HL-60 (cell line): Measurements from ENCODE around the gene GTF3C1.

Source experiments
- DNase-seq, 2 experiments: peaks; one replicate each; pipeline ENCODE4 v3.0.0-alpha.2; 2010 to 2020; ENCODE audit warnings: low read depth in 1 of 2, low spot score in 1 of 2
- H3K27ac ChIP-seq: fragments of 250-450 bp; sonication (Bioruptor Pico); replicated peaks from 2 replicates; pipeline ENCODE4 v1.5.1; 2020; ENCODE audit warnings: mild to moderate bottlenecking, moderate library complexity
- H3K27me3 ChIP-seq: fragments of 250-450 bp; sonication (Bioruptor Pico); 2 replicates; pipeline ENCODE4 v1.5.1; 2021; ENCODE audit warnings: mild to moderate bottlenecking, moderate library complexity; ENCODE audit not compliant: insufficient read depth, poor library complexity, severe bottlenecking
- H3K4me3 ChIP-seq: replicated peaks from 2 replicates; pipeline ENCODE4 v1.5.1; 2011; ENCODE audit warnings: mild to moderate bottlenecking, control low read depth, low read length; ENCODE audit not compliant: insufficient read depth
- GABPA ChIP-seq: IDR thresholded peaks from 2 replicates; pipeline ENCODE4 v1.6.1; 2012; ENCODE audit warnings: low read depth
- POLR2AphosphoS5 ChIP-seq: IDR thresholded peaks from 2 replicates; pipeline ENCODE4 v1.6.1; 2012; ENCODE audit warnings: low read depth
- SPI1 ChIP-seq: IDR thresholded peaks from 2 replicates; pipeline ENCODE4 v1.6.1; 2012; ENCODE audit warnings: low read depth, mild to moderate bottlenecking, borderline replicate concordance
- TF ChIP-seq, protein P1 (sequence below): IDR thresholded peaks from one replicate; pipeline ENCODE4 v1.5.1; 2011; ENCODE audit warnings: low read length, control low read depth, inconsistent platforms; ENCODE audit not compliant: insufficient read depth
- TF ChIP-seq, protein P2 (sequence below): IDR thresholded peaks from 2 replicates; pipeline ENCODE4 v1.6.1; 2012; ENCODE audit warnings: low read depth; ENCODE audit not compliant: insufficient replicate concordance

GTF3C1 gene

DNA sequence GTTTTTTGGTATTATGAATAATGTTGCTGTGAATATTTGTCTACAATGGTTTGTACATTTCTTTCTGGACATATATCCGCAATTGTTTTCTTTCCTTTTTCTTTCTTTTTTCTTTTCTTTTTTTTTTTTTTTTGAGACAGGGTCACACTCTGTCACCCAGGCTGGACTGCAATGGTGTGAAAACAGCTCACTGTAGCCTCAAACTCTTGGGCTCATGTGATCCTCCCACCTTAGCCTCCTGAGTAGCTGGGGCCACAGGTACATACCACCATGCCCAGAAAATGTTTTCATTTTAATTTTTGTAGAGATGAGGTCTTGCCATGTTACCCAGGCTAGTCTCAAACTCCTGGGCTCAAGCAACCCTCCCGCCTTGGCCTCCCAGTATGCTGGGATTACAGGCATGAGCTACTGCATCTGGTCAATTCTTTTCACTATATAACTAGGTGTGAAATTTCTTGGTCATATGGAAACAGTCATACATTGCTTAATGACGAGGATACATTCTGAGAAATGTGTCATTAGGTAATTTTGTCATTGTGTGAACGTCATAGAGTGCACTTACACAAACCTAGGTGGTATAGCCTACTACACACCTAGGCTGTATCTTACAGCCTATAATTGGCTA lies 132.6 kb downstream of the GTF3C1 start:
- no peak overlapping the region for H3K4me3 ChIP-seq
- TF ChIP-seq, protein P1, sequence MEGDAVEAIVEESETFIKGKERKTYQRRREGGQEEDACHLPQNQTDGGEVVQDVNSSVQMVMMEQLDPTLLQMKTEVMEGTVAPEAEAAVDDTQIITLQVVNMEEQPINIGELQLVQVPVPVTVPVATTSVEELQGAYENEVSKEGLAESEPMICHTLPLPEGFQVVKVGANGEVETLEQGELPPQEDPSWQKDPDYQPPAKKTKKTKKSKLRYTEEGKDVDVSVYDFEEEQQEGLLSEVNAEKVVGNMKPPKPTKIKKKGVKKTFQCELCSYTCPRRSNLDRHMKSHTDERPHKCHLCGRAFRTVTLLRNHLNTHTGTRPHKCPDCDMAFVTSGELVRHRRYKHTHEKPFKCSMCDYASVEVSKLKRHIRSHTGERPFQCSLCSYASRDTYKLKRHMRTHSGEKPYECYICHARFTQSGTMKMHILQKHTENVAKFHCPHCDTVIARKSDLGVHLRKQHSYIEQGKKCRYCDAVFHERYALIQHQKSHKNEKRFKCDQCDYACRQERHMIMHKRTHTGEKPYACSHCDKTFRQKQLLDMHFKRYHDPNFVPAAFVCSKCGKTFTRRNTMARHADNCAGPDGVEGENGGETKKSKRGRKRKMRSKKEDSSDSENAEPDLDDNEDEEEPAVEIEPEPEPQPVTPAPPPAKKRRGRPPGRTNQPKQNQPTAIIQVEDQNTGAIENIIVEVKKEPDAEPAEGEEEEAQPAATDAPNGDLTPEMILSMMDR: no peak
- TF ChIP-seq GABPA (no peak), SPI1 (no peak), POLR2AphosphoS5 (no peak)
- TF ChIP-seq, protein P2, sequence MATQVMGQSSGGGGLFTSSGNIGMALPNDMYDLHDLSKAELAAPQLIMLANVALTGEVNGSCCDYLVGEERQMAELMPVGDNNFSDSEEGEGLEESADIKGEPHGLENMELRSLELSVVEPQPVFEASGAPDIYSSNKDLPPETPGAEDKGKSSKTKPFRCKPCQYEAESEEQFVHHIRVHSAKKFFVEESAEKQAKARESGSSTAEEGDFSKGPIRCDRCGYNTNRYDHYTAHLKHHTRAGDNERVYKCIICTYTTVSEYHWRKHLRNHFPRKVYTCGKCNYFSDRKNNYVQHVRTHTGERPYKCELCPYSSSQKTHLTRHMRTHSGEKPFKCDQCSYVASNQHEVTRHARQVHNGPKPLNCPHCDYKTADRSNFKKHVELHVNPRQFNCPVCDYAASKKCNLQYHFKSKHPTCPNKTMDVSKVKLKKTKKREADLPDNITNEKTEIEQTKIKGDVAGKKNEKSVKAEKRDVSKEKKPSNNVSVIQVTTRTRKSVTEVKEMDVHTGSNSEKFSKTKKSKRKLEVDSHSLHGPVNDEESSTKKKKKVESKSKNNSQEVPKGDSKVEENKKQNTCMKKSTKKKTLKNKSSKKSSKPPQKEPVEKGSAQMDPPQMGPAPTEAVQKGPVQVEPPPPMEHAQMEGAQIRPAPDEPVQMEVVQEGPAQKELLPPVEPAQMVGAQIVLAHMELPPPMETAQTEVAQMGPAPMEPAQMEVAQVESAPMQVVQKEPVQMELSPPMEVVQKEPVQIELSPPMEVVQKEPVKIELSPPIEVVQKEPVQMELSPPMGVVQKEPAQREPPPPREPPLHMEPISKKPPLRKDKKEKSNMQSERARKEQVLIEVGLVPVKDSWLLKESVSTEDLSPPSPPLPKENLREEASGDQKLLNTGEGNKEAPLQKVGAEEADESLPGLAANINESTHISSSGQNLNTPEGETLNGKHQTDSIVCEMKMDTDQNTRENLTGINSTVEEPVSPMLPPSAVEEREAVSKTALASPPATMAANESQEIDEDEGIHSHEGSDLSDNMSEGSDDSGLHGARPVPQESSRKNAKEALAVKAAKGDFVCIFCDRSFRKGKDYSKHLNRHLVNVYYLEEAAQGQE: no peak
- H3K27ac ChIP-seq: no peak overlapping the region
- no peaks in the 10 kb centered on the region for H3K27me3 ChIP-seq
- no peak for DNase-seq

DNA sequence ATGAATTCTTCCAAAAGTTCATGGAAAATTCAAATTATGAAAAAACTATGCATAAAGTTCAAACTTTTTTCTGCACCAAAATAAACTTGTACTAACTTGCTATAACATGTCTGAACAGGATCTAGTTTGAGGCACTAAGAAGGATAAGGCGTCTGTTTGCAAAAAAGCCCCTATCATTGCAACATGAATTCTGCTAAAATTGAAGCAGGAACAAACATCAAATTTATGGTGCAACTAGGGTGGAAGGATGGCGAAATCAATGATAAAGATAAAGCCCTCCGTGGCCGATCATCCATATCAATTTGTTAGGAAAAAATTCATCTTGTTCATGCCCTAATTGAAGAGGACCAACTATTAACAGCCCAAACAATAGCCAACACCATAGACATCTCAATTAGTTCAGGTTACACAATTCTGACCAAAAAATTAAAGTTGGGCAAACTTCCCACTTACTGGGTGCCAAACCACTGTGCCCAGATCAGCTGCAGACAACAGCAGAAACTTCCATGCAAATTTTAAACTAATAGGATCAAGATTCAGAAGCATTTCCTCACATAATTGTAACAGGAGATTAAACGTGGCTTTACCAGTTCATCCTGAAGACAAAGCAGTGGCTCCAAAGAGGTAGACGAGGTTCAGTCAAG lies 134.8 kb downstream of the GTF3C1 start:
- TF ChIP-seq POLR2AphosphoS5: no peak
- TF ChIP-seq, protein P2: no peak
- no peak for TF ChIP-seq SPI1
- TF ChIP-seq GABPA: no peak
- TF ChIP-seq, protein P1: no peak
- Histone ChIP-seq H3K4me3 (no peak overlapping the region), H3K27ac (peak overlapping the region; percentile 39), H3K27me3 (no peaks in the 10 kb centered on the region)
- peak; percentile 58 to 69 for DNase-seq

DNA sequence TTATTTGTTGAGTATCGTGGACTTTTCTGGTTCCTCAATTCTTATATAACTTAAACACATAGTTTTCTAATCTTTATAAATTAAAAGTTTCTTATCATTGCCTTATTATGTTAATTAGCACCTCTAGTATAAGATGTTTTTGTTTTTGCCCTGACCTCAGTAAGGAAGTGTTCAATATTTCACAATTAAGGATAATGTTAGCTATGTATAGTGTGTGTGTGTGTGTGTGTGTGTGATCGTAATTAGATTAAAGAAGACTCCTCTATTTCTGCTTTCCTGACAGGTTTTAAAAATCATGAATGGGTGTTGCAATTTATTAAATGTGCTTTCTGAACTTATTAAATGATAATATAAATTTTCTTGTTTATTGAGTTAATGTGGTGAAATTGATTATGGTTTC lies 135.8 kb downstream of the GTF3C1 start:
- H3K4me3 ChIP-seq: no peak overlapping the region
- TF ChIP-seq, protein P1: no peak
- TF ChIP-seq GABPA: no peak
- TF ChIP-seq, protein P2: no peak
- no peak for TF ChIP-seq POLR2AphosphoS5
- TF ChIP-seq SPI1: no peak
- H3K27ac ChIP-seq: peak overlapping the region; percentile 39; the same call in 1 of the 2 replicates
- no peaks in the 10 kb centered on the region for H3K27me3 ChIP-seq
- peak in 1 of 2 experiments; percentile 68 for DNase-seq
